Measurements from ENCODE around the gene ESD.
"Not testable (repeated sequence)": the region's sequence is repeated elsewhere in the genome, so short reads cannot be mapped to it uniquely, and the experiment has no call there.

Gene ESD

GRCh38 chr13:46812301-46812797 lies 15.4 kb upstream of the ESD start:
- CTCF ChIA-PET = interaction anchor here (1.3 kb wide), 1 partner anchor 15 kb away, joined by 3 read pairs; no protein-coding TSS in a partner anchor
- TF ChIP-seq CTCF (IDR thresholded peaks at IDR 0.05; ENCODE audit: control extremely low read depth, extremely low read depth, low read depth, missing control alignments) = no peak
- POLR2A ChIA-PET = no interaction called here
- no peak for DNase-seq (ENCODE audit: extremely low spot score)

GRCh38 chr13:46810440-46810839 lies 13.5 kb upstream of the ESD start:
- DNase-seq (ENCODE audit: extremely low spot score) = no peak
- TF ChIP-seq CTCF (IDR thresholded peaks at IDR 0.05; ENCODE audit: control extremely low read depth, extremely low read depth, low read depth, missing control alignments) = no peak
- ChIA-PET CTCF (interaction anchor here (1.6 kb wide), 1 partner anchor 21 kb away, joined by 5 read pairs; no protein-coding TSS in a partner anchor), POLR2A (no interaction called here)

- POLR2A ChIA-PET; CTCF ChIA-PET; DNase-seq (ENCODE audit: extremely low spot score): not testable (repeated sequence)
Observed at GRCh38 chr13:46804921-46805320, 8.0 kb upstream of the ESD start.

GRCh38 chr13:46804391-46804815 lies 7.4 kb upstream of the ESD start:
- no peak for TF ChIP-seq CTCF (IDR thresholded peaks at IDR 0.05; ENCODE audit: control extremely low read depth, extremely low read depth, low read depth, missing control alignments)
- DNase-seq (ENCODE audit: extremely low spot score) = no peak
- POLR2A ChIA-PET = no interaction called here
- CTCF ChIA-PET = no interaction called here

- no peak for DNase-seq (ENCODE audit: extremely low spot score)
- TF ChIP-seq CTCF (IDR thresholded peaks at IDR 0.05; ENCODE audit: control extremely low read depth, extremely low read depth, low read depth, missing control alignments) = no peak
- CTCF ChIA-PET = interaction anchor here (1.3 to 2.5 kb wide), 2 partner anchors 11 to 27 kb away, joined by 4 to 7 read pairs; no protein-coding TSS in a partner anchor
- POLR2A ChIA-PET = no interaction called here
Observed at GRCh38 chr13:46803586-46803985, 6.6 kb upstream of the ESD start.

GRCh38 chr13:46801858-46802257 lies 4.9 kb upstream of the ESD start:
- TF ChIP-seq CTCF (IDR thresholded peaks at IDR 0.05; ENCODE audit: control extremely low read depth, extremely low read depth, low read depth, missing control alignments) = no peak
- CTCF ChIA-PET = interaction anchor here (1.6 to 2.5 kb wide), 4 partner anchors 9 to 29 kb away, joined by 6 to 10 read pairs (median 8); no protein-coding TSS in a partner anchor
- DNase-seq (ENCODE audit: extremely low spot score) = no peak
- POLR2A ChIA-PET = interaction anchor here (0.6 kb wide), 1 partner anchor 47 kb away, joined by 3 read pairs; no protein-coding TSS in a partner anchor

- CTCF ChIA-PET = interaction anchor here (1.0 to 1.3 kb wide), 3 partner anchors 9 to 1239 kb away, joined by 3 read pairs; no protein-coding TSS in a partner anchor
- POLR2A ChIA-PET = no interaction called here
Observed at GRCh38 chr13:46799139-46799538, 2.2 kb upstream of the ESD start.

More at GRCh38 chr13:46799139-46799538, 2.2 kb upstream of the ESD start:
- no peak for DNase-seq (ENCODE audit: extremely low spot score)
- no peak for TF ChIP-seq CTCF (IDR thresholded peaks at IDR 0.05; ENCODE audit: control extremely low read depth, extremely low read depth, low read depth, missing control alignments)

Data from GM10248 (cell line).